SH-SY5Y (cell line): Measurements from ENCODE around the gene EIF2S1.

Experiments
- GATA2 ChIP-seq: IDR thresholded peaks from 2 replicates; pipeline ENCODE4 v1.6.1; 2011; ENCODE audit warnings: mild to moderate bottlenecking, low read depth, low read length
- GATA3 ChIP-seq: IDR thresholded peaks from 2 replicates; pipeline ENCODE4 v1.6.1; 2011; ENCODE audit warnings: low read depth, mild to moderate bottlenecking, low read length, moderate library complexity

GRCh38 chr14:67418401-67419191, 58.5 kb downstream of the EIF2S1 start:
- no peak for TF ChIP-seq GATA2
- no peak for TF ChIP-seq GATA3
